ENCODE data around the gene CAPS2.
"Not testable (repeated sequence)": the region's sequence is repeated elsewhere in the genome, so short reads cannot be mapped to it uniquely, and the experiment has no call there.

Gene CAPS2

GRCh38 chr12:75329918-75330826 is at the start of gene CAPS2:
Gene CAPS2 (minus strand): TSS chr12:75330324. CDS start chr12:75326498, 3,826 bp downstream.
- peak; percentile 78 for DNase-seq (ENCODE audit: low read depth)

- peak; percentile 38 for DNase-seq (ENCODE audit: low read depth)
Measured at GRCh38 chr12:75378354-75378753, 48.2 kb upstream of the CAPS2 start.

DNA sequence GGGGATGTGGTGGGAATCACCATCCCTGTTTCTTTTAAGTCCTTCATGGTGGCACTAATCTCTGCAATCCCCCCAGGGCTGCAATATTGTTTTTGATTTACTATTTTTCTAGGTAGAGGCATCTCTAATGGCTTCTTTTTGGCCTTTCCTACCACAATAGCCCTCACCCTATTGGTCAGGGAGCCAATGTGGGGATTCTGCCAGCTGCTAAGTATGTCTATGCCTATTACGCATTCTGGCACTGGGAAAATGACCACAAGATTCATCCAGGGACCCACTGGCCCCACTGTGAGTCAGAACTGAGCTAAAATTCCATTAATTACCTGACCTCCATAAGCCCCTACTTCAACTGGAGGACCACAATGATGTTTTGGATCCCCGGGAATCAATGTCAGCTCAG is 44.8 kb upstream of the CAPS2 start:
- DNase-seq (ENCODE audit: low read depth): no peak

GRCh38 chr12:75366629-75367028 is 36.5 kb upstream of the CAPS2 start:
- DNase-seq (ENCODE audit: low read depth): no peak

DNA sequence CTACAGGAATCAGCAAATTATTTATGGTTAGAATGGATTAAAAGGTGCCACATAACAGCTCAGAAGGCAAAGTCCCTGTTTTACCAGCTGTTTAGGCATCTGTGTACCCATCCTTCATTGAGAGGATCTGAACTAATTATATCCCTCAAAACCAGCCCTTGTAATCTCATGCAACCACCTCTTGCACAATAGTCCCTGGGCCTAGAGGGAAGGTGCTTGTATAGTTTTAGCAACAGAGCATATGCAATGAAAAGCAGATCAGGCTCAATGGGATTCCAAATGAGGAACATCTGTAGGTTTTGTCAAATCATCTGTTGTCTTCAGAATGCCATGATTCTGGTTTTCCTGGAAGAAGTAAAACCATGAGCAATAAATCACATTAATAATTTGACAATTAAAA is 34.8 kb upstream of the CAPS2 start:
- no peak for DNase-seq (ENCODE audit: low read depth)

DNA sequence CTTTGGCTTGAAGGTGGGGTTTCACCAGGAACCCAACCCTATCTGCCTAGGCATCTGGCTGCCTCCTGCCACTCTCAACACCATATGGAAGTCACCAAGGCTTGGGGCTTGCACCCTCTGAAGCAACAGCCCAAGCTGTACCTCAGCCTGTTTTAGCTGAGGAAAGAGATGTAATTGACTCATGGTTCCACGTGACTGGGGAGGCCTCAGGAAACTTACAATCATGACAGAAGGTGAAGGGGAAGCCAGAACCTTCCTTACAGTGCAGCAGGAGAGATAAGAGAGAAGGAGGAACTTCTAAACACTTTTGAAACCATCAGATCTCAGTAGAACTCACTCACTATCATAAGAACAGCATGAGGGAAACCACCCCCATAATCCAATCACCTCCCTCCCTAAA is 31.3 kb upstream of the CAPS2 start:
- DNase-seq (ENCODE audit: low read depth): no peak

GRCh38 chr12:75360920-75361319 is 30.8 kb upstream of the CAPS2 start:
- DNase-seq (ENCODE audit: low read depth): no peak

DNA sequence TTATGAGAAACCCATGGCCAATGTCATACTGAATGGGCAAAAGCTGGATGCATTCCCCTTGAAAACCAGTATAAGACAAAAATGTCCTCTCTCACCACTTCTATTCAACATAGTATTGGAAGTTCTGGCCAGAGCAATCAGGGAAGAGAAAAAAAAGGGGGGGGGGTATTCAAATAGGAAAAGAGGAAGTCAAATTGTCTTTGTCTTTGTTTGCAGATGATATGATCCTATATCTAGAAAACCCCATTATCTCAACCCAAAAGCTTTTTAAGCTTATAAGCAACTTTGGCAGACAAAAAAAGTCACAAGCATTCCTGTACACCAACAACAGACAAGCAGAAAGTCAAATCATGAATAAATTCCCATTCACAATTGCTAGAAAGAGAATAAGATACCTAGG is 23.9 kb upstream of the CAPS2 start:
- DNase-seq (ENCODE audit: low read depth): no peak

DNA sequence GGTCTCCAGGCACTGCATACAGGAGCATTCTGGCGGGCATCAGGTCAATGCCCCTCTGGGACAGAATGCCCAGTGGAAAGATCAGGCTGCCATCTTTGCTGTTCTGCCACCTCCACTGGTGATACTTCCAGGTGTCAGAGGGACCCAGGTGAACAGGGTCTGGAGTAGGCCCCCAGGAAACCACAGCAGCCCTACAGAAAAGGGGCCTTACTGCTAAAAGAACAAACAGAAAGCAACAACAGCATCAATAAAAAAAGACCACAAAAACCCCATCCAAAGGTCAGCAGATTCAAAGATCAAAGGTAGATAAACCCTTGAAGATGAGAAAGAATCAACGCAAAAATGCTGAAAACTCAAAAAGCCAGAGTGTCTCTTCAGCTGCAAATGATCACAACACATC is 20.3 kb upstream of the CAPS2 start:
- no peak for DNase-seq (ENCODE audit: low read depth)

DNA sequence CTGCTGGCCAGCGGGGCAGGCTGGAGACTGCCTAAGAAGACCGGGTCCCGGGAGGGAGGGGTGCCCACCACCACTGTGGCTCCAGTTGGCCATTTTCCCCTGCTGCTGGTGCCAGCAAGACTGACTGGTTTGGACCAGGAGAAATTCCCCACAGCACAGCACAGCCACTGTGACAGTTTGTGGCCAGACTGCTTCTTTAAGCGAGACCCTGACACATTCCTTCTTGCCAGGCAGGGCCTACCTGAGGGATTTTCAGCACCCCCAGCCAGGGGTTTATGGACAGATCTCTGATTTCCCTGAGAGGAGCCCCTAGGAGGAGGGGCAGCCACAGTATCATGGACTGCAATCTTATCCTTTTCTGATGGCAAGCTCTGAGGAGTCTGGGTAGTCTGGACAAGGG is 19.8 kb upstream of the CAPS2 start:
- DNase-seq (ENCODE audit: low read depth): no peak

- not testable (repeated sequence) for DNase-seq (ENCODE audit: low read depth)
Measured at GRCh38 chr12:75346215-75346614, 16.1 kb upstream of the CAPS2 start.

- no peak for DNase-seq (ENCODE audit: low read depth)
Measured at GRCh38 chr12:75345531-75345930, 15.4 kb upstream of the CAPS2 start.

GRCh38 chr12:75341873-75342272 is 11.7 kb upstream of the CAPS2 start:
- no peak for DNase-seq (ENCODE audit: low read depth)

GRCh38 chr12:75337905-75338304 is 7.8 kb upstream of the CAPS2 start:
- no peak for DNase-seq (ENCODE audit: low read depth)

DNA sequence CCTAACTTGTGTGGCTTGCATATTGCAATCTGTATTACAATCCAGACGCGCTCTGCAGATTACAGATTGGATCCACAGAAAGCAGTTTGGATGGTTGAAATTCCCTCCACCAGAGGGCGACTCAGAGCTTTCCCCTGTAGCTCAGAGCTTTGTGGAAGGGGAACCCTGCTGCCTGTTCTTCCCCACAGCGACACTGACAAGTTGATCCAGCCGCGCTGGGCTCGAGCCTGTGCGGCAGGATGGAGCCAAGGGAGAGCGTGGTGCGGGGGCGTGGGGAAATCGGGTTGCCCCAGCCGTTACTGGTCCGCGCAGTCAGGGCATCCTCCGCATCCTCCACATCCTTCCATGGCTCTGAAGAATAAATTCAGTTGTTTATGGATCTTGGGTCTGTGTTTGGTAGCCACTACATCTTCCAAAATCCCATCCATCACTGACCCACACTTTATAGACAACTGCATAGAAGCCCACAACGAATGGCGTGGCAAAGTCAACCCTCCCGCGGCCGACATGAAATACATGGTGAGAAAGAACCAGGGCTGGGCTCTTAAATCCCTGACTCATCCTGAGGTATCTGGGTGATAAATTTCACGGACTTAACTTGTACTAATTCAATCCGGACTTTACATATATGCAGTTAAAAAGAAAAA is 4.4 kb upstream of the CAPS2 start, which contains the start of gene GLIPR1L1:
Gene GLIPR1L1 (plus strand): TSS at position 287 of the 647 bp plus-strand sequence. CDS start 59 bp downstream, at position 346.
- peak; percentile 84 for DNase-seq (ENCODE audit: low read depth)

DNA sequence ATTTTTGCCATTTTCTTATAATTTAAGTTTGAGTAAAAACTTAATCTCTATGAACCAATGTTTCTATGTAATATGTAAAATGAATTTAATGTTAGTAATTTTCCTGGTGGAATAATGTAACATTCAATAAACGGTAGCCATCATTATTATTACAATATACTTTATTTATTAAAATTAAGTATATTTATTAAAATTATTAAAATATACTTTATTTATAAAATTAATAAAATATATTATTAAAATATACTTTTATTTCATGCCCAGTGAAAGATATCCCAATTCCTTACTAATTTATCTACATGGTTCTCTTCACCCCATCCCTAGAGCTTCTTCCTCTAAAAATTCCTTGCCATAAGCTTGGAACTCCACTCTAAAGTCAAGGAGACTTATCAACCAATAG is 2.5 kb downstream of the CAPS2 start:
- DNase-seq (ENCODE audit: low read depth): no peak

DNA sequence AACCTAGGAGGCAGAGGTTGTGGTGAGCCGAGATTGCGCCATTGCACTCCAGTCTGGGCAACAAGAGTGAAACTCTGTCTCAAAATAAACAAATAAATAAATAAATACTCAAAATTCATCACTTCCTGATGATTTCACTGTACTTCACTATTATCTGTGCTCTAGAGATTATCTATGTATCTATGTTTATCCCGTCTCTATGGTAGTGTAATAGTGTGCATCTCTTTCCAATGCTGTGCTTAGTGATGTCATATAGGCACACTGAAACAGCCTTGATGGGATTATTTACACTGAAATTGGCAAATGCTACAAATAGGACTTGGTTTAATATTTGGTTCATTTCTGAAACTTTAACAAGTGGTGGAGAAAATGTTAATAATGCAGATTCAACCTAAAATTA is 6.5 kb downstream of the CAPS2 start:
- DNase-seq (ENCODE audit: low read depth): no peak

GRCh38 chr12:75322464-75322863 is 7.7 kb downstream of the CAPS2 start:
- DNase-seq (ENCODE audit: low read depth): peak; percentile 13

DNA sequence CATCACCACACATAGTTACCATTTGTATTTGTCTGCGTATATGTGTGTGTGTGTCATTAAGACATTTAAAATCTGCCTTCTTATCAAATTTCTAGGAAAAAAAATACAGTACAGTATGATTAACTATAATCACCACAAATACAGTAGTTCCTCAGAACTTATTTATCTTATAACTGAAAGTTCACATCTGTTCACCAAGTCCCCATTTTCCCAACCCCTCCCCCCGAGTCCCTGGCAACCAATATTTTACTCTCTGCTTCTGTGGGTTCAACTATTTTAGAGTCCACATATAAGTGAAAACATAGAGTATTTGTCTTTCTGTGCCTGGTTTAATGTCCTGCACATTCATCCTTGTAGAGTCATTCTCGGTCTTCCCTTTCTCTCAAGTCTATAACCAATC is 12.3 kb downstream of the CAPS2 start:
- no peak for DNase-seq (ENCODE audit: low read depth)

DNA sequence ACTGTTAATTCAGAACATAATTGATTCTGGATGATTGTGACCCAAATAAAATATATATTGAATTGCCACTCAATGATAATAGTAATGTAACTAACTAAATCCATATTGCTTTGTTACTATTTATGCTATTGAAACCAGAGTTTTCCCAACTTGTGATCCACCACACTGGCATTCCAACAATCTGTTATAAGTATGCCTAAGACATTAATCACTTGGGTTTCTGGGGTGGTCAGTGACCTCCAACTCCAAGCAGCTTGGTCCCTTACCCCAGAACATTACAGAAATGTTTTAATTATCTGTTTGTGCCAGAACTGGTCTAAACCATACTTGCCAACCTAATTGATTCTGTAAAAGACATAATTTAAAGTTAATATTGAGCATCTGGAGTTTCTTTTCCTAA is 14.6 kb downstream of the CAPS2 start:
- DNase-seq (ENCODE audit: low read depth): no peak

DNA sequence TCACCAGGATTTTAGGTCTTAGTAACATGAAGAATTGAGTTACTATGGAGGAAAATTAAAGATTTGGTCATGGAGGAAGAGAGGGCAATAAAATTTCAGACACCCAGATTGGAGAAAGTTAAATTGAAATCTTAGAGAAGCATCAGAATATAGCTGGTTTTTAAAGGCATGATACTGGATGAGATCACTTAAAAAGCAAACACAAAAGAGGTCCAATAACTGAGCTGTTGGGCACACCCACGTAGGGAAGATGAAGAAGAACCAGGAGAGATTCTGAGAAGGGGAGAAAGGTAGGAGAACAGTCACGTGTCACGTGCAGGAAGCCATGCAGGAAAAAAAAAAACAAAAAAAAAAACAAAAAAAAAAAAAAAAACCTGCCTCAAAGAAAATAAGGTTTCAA is 18.8 kb downstream of the CAPS2 start:
- DNase-seq (ENCODE audit: low read depth): no peak

GRCh38 chr12:75308279-75308678 is 21.8 kb downstream of the CAPS2 start:
- DNase-seq (ENCODE audit: low read depth): no peak
